Ecto neural progenitor cell (in vitro differentiated cells): ENCODE data around the gene SIAH3.
"Not testable (repeated sequence)": the region's sequence is repeated elsewhere in the genome, so short reads cannot be mapped to it uniquely, and the experiment has no call there.

Source experiments
- DNase-seq: peaks from one replicate; pipeline ENCODE4 v3.0.0-alpha.2; 2018; ENCODE audit warnings: low spot score

Gene SIAH3

GRCh38 chr13:45782327-45783045 is 69.1 kb downstream of the SIAH3 start:
- DNase-seq: no peak

GRCh38 chr13:45781553-45782326 is 69.8 kb downstream of the SIAH3 start:
- DNase-seq: no peak

GRCh38 chr13:45779901-45780300 is 71.7 kb downstream of the SIAH3 start:
- DNase-seq: no peak

GRCh38 chr13:45778882-45779281 is 72.7 kb downstream of the SIAH3 start:
- no peak for DNase-seq

GRCh38 chr13:45776748-45777147 is 74.8 kb downstream of the SIAH3 start:
- DNase-seq: no peak

- no peak for DNase-seq
These were observed 76.1 kb downstream of the SIAH3 start for GRCh38 chr13:45775401-45775963.

- no peak for DNase-seq
These were observed 77.6 kb downstream of the SIAH3 start for GRCh38 chr13:45773944-45774343.

- no peak for DNase-seq
These were observed 78.3 kb downstream of the SIAH3 start for GRCh38 chr13:45773236-45773635.

- DNase-seq: no peak
These were observed 80.7 kb downstream of the SIAH3 start for GRCh38 chr13:45770886-45771285.

GRCh38 chr13:45768656-45769479 is 82.7 kb downstream of the SIAH3 start:
- no peak for DNase-seq

- no peak for DNase-seq
These were observed 86.1 kb downstream of the SIAH3 start for GRCh38 chr13:45765464-45765863.

GRCh38 chr13:45763419-45763818 is 88.1 kb downstream of the SIAH3 start:
- DNase-seq: no peak

- DNase-seq: not testable (repeated sequence)
These were observed 94.0 kb downstream of the SIAH3 start for GRCh38 chr13:45757589-45757988.

- not testable (repeated sequence) for DNase-seq
These were observed 95.1 kb downstream of the SIAH3 start for GRCh38 chr13:45756498-45756897.

- no peak for DNase-seq
These were observed 99.0 kb downstream of the SIAH3 start for GRCh38 chr13:45752510-45752909.

GRCh38 chr13:45751885-45752284 is 99.7 kb downstream of the SIAH3 start:
- DNase-seq: no peak

- DNase-seq: no peak
These were observed 101.0 kb downstream of the SIAH3 start for GRCh38 chr13:45750566-45750965.

- DNase-seq: no peak
These were observed 102.4 kb downstream of the SIAH3 start for GRCh38 chr13:45748941-45749759.

GRCh38 chr13:45747071-45747470 is 104.5 kb downstream of the SIAH3 start:
- DNase-seq: no peak

GRCh38 chr13:45744979-45745378 is 106.6 kb downstream of the SIAH3 start:
- DNase-seq: no peak

GRCh38 chr13:45742985-45743384 is 108.6 kb downstream of the SIAH3 start:
- no peak for DNase-seq
